ENCODE results near the gene PAPLN. TPM values are rescaled to one million over a fixed set of nuclear protein-coding genes. Genes with fewer than 3 reads are reported as not detected.

PAPLN gene
- total RNA-seq, 1 donor from 2014 or later = 4.1 TPM

DNA sequence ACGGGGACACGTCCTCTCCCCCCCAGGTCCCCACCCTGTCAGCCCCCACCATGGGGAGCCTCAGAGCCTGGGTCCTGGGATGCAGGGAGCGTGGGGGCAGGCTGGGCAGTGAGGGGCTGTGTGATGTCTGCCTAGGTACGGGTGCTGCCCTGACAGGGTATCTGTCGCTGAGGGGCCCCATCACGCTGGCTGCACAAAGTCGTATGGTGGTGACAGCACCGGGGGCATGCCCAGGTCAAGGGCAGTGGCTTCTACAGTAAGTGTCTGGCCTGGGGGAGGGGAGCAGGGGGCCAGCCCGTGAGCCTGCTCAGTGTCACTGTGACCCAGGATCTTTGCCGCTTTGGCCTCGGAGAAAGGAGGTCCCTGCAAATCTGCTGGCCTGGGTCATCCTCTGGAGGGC lies 23.3 kb downstream of the PAPLN start:
- Mint-ChIP-seq H3K27ac (ENCODE audit: unreplicated experiment) (no peak overlapping the region), H3K36me3 (ENCODE audit: low read depth) (no peaks in the 10 kb centered on the region), H3K27me3 (ENCODE audit: low read depth) (no peaks in the 10 kb centered on the region), H3K4me1 (peaks cover 5% of the 10 kb centered on the region), H3K4me3 (no peak overlapping the region), H3K9me3 (no peaks in the 10 kb centered on the region)
- no peak for TF ChIP-seq CTCF (conservative IDR thresholded peaks at IDR 0.05)
- DNase-seq (ENCODE audit: low read depth, low spot score) = no peak

DNA sequence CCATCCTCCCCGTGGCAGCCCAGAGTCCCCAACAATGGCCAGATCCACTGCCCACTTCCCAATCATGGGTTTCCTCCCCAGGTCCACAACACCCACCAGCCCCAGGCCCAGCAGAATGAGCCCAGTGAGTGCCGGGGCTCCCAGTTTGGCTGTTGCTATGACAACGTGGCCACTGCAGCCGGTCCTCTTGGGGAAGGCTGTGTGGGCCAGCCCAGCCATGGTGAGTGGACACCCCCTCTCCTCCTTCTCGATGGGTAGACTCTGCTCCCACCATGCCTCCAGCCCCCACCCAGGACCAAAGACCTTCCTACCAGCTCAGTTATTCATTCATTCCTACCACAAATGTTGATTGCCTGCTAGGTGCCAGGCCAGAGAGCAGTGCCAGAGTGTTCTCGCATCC lies 23.8 kb downstream of the PAPLN start:
- H3K27ac Mint-ChIP-seq (ENCODE audit: unreplicated experiment) = no peak overlapping the region
- H3K36me3 Mint-ChIP-seq (ENCODE audit: low read depth) = no peaks in the 10 kb centered on the region
- no peak for TF ChIP-seq CTCF (conservative IDR thresholded peaks at IDR 0.05)
- peaks cover 5% of the 10 kb centered on the region for H3K4me1 Mint-ChIP-seq
- no peak for DNase-seq (ENCODE audit: low read depth, low spot score)
- no peaks in the 10 kb centered on the region for H3K9me3 Mint-ChIP-seq
- H3K27me3 Mint-ChIP-seq (ENCODE audit: low read depth) = no peaks in the 10 kb centered on the region
- no peak overlapping the region for H3K4me3 Mint-ChIP-seq

- H3K36me3 Mint-ChIP-seq (ENCODE audit: low read depth) = no peaks in the 10 kb centered on the region
- H3K27me3 Mint-ChIP-seq (ENCODE audit: low read depth) = no peaks in the 10 kb centered on the region
- H3K4me1 Mint-ChIP-seq = peaks cover 5% of the 10 kb centered on the region
- H3K4me3 Mint-ChIP-seq = no peak overlapping the region
- no peak for TF ChIP-seq CTCF (conservative IDR thresholded peaks at IDR 0.05)
- H3K9me3 Mint-ChIP-seq = no peaks in the 10 kb centered on the region
- no peak overlapping the region for H3K27ac Mint-ChIP-seq (ENCODE audit: unreplicated experiment)
- DNase-seq (ENCODE audit: low read depth, low spot score) = no peak
Observed at GRCh38 chr14:73261520-73262426, 24.5 kb downstream of the PAPLN start.

DNA sequence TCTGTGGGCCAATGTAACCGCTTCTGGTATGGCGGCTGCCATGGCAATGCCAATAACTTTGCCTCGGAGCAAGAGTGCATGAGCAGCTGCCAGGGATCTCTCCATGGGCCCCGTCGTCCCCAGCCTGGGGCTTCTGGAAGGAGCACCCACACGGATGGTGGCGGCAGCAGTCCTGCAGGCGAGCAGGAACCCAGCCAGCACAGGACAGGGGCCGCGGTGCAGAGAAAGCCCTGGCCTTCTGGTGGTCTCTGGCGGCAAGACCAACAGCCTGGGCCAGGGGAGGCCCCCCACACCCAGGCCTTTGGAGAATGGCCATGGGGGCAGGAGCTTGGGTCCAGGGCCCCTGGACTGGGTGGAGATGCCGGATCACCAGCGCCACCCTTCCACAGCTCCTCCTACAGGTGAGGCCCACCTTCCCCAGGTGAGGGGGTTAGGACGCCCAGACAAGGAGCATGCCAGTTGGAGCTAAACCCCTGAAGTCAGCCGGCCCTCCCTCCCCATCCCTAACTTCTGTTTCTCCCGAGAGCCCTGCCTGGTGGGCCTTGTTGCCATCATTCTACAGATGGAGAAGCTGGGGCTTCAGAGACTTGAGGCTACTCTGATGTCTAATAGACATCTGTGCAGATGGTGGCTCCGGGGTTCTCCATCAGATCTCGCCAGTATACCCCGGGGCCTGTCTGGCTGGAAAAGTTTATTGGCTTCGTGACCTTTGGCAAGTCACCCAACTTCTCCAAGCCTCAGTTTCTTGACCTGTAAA lies 25.3 kb downstream of the PAPLN start:
- no peaks in the 10 kb centered on the region for H3K27me3 Mint-ChIP-seq (ENCODE audit: low read depth)
- TF ChIP-seq CTCF (conservative IDR thresholded peaks at IDR 0.05) = no peak
- DNase-seq (ENCODE audit: low read depth, low spot score) = no peak
- H3K4me3 Mint-ChIP-seq = no peak overlapping the region
- no peaks in the 10 kb centered on the region for H3K36me3 Mint-ChIP-seq (ENCODE audit: low read depth)
- peaks cover 5% of the 10 kb centered on the region for H3K4me1 Mint-ChIP-seq
- no peak overlapping the region for H3K27ac Mint-ChIP-seq (ENCODE audit: unreplicated experiment)
- H3K9me3 Mint-ChIP-seq = no peaks in the 10 kb centered on the region

DNA sequence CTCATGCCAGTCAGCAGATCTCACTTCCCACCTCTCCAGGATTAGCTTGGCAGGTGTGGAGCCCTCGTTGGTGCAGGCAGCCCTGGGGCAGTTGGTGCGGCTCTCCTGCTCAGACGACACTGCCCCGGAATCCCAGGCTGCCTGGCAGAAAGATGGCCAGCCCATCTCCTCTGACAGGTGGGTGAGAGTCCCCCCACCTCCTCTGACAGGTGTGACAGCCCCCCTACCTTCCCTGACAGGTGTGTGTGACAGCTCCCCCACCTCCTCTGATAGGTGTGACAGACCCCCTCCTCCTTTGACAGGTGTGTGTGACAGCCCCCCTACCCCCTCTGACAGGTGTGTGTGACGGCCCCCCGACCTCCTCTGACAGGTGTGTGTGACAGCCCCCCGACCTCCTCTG lies 26.3 kb downstream of the PAPLN start:
- H3K9me3 Mint-ChIP-seq = no peaks in the 10 kb centered on the region
- no peak overlapping the region for H3K4me3 Mint-ChIP-seq
- no peak for DNase-seq (ENCODE audit: low read depth, low spot score)
- H3K27ac Mint-ChIP-seq (ENCODE audit: unreplicated experiment) = no peak overlapping the region
- H3K36me3 Mint-ChIP-seq (ENCODE audit: low read depth) = no peaks in the 10 kb centered on the region
- no peaks in the 10 kb centered on the region for H3K27me3 Mint-ChIP-seq (ENCODE audit: low read depth)
- no peak for TF ChIP-seq CTCF (conservative IDR thresholded peaks at IDR 0.05)
- H3K4me1 Mint-ChIP-seq = peaks cover 5% of the 10 kb centered on the region
